Fibroblast of skin of right biceps (primary cell): ENCODE data around the gene TTLL5.

Experiments used
- DNase-seq: peaks from one replicate; pipeline ENCODE4 v3.0.0-alpha.2; 2013

TTLL5 gene

DNA sequence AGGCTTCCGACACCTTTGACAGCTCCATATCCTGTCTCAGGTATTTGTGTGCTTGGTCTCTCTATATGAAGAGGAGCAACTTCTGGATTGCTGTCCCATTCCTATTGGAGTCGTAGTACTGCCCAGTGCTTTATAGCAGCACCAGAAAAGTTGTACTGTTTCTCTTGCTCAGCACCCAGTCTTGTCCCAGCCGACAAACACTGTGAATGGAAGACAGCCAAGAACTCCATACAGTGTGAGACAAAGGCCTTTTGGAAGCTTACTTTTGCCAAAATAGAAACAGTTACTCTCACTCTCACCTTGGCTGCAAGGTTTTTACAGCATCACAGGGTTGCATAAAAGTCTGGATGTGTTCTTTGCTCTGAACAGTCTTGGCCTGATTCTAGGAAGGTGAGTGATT is 215.5 kb downstream of the TTLL5 start:
- peak; percentile 37 for DNase-seq

DNA sequence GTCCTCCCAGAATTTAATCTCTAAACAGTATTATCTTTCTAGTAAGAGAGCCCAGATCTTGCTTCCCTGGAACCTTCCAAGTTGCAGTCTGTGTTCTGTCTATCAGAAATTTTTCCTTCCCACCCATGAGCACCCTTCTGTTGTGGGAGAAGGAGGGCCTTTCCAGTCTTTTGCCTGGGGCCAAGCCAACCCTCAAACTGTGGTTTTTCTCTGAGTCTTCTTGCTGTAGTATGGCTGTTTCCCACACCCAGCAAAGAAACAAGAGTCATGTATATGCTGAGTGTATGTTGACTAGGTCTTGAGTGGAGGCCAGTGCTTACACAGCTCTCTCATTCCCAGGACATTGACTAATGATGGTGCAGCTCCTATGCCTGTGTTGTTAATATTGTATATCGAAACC is 216.2 kb downstream of the TTLL5 start:
- DNase-seq, result peak; percentile 95

DNA sequence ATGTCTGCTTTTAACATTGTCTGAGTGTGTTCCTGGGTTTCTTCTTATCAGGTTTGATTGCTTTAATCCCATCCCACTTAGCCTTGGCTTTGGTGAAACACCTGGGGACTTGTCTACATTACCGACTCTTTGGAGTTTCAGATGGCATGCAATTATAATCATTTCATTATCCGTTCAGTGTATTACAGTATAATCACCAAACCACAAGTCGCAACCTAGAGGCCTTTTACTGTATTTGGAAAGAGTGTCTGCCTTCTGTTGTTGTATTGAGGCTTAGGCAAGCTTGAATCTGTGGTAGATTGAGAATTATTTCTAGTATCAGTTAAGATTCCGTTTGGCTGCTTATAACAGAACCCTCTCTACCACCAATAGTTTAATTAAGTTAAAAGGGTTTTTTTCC is 216.8 kb downstream of the TTLL5 start:
- DNase-seq, result no peak

DNA sequence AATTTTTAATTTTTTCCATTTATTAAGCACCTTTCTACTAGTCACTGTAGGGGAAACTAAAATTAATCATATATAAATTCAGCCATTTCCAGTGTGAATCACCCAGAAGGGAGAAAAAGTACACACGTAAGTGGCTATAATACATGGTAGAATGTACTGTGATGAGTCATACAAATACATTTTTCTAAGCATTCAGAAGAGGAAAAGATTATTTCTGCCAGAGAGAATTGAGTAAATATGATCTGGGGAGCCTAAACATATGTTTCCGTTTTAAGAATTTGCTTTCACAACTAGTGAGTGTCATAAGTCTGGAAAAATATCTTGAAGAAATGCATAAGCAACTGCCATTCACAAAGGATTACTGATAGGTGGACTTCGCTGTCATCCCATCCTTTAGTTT is 218.0 kb downstream of the TTLL5 start:
- DNase-seq, result peak; percentile 95

DNA sequence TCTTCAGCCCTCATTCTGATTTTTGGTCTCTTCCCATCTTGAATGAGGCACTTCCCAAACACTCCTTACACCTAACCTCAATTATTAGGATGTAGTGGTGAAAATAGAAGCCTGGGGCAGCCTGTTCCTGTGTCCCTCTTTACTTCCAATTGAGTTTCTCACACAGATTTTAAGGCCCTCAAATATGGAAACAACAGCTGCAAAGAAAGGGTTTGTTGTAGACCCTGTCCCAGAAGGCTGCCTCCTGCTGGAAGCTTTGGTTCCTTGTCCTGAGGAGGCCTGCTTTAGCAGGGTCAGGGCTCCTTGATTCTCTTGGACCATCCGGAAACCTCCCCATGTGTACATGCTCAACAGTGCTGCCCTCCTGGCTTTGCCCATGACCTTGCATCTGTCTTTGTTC is 219.5 kb downstream of the TTLL5 start:
- DNase-seq, result no peak

DNA sequence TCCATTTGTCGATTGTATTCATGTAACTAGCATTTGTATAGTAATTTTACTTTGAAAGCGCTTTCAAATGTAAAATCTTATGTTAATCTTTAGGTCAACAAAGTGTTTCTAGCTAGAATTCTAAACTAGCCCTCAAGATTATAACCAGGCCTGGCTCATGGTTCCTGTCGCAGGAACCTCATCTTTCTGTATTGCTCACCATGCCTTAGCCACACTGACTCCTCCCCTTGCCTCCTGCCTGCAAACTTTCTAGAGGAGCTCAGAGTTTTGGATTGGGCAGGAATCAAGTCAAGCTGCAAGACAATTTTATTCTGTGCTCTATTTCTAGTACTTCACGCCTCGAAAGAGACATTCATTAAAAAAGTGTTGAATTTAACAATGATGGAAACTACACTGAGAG is 220.9 kb downstream of the TTLL5 start:
- peak; percentile 55 for DNase-seq

DNA sequence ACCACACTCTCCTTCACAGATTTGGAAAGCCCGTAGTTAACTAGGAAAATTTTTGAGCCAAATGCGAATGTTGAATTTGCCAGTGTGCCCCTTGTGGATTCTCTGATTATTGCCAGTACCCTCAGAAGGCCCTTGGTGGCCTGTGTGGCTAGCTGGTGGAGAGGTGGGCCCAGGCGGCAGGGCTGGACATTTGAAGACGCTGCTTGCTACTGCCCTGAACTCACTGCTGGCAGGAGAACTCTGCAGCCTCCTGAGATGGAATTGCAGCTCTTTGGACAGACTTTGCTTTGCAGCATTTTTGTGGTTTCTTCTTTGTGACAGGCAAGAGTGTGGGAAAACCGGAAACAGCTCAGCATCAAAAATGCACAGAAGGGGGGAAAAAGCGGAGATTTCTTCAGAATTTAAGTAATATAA is 223.2 kb downstream of the TTLL5 start:
- peak; percentile 94 for DNase-seq

DNA sequence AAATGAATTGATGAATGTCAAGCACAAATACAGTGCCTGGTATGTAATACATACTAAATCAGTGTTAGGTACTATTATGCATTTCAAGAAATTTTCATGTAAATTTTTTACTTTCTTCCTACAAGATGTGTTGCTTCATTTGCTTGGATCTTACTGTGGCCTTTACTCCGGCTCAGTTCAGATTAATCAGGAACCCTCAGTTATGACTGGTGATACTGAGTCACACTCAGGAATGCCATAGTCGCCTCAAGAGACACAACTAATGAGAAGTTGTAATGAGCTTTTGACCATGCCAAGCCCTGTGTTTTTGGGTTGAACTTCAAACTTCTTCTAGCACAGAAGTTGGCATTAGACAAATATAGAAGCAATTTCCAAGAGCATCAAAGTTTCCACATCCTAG is 224.8 kb downstream of the TTLL5 start:
- DNase-seq, result peak; percentile 85

DNA sequence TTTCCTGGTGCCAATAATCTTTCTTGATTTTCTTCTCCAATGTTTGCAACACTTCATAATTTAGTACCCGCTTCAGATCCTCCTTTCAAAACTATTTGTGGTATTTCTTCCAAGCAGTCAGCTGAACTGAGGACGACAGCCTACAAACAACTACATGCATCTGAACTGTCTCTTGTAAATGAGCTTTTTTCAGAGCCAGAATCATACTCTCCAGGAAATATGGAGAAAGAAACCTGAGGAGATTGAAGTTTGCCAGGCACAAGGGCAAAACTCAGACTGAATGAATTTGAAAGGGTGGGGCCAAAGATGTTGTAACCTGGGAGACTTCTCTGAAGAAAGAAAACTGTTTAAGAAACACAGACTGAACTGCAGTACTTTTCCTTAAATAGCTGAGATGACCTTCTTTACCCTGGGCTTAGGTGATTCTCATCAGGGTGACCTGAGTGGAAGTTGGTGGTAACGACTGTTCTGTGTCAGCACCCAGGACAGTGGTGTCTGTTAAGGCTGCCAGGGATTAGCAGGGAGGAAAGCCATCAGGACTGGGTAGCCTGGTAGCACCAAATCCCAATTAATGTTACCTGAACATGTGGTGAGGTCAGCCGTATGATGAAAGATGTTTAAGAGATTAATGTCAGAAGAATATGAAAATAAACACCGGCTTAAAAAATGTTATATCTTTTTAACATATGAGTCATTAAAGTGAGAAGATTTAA is 225.7 kb downstream of the TTLL5 start:
- peak; percentile 59 for DNase-seq

DNA sequence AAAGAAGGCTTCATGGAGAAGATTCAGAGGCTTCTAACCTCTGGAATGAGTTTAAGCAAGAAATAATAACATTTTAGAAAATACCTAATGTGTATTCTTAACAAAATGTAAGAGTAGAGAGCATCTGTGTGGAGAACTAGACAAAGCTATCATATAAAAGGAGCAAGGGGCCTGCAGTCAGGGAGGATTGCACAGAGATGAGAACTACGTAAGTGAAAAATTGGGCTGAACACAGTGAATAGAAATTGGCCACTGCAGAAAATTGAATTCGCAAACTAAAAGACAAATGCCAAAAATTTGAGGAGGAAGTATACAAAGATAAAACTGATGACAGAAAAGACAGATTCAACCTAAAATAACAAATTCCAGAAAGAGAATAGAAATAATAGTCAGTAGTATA is 227.9 kb downstream of the TTLL5 start:
- DNase-seq, result no peak

DNA sequence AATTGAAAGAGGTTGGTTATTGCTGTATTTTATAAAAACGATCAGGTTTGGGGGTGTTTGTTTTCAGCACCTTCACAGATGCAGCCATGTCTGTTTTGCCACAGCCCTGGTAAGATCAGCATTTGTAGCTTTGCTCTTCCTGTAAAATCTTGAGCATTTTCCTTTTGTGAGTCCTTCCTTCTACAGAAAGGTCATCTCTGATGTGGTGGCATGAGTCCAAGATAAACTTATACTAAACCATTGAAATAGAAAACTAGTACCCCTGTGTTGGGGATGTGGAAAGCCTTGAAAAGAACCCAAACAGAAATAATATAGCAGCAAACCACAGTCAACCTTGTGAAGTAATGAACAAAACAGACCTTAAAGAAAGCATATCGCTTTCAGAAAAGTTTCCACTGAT is 235.3 kb downstream of the TTLL5 start:
- no peak for DNase-seq

DNA sequence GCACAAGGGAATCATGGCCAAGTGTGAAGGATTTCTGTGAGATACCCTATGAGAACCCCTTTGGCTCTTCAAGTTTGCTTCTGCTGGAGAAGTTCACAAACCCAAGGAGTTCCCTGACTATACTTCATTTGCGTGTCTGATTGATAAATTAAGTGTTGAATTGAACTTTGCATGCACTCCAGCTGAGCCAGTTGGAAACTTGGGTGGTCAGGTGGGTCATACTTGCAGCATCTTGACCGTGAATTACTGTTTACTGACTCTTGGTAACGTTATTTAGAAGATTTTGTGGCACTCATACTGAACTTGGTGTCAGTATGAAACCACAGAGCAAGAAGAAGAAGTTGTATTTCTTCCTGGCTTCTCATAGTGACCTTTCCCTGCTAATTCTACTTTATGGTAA is 243.3 kb downstream of the TTLL5 start:
- no peak for DNase-seq

DNA sequence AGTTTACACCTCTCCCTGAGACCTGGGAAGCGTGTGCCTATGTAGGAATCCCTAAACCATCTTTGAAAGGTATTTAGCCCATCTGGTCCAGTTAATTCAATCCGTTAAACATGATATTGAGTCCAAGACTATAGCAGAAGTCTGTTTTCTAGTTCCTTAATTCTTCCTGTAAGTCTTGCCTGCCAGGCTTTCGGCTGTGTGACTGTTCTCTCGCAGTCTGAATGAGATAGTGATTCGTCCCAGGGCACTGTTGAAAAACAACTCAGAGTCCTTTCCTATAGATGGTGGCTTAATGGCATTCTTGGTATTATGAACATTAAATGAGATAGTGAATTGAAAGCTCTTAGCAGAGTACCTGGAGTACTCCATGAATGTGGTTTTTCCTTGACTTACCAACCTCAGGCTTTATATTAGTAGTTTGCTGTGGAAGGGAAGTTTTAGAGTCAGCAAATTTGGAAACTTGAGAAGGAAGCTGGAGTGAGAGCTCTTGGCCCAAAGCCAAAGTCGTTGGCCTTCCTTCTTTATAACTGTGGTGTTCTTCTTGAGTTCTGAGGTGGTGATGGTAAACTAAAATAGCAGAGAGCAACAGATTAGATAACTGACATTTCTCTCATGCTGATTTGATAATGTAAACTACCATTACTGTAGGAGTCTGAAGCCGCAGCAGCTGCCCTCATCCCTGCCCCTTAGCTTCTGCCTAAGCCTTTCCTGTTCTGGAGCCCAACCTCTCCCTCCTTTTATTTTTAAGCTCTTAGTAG is 244.3 kb downstream of the TTLL5 start:
- DNase-seq, result peak; percentile 35

DNA sequence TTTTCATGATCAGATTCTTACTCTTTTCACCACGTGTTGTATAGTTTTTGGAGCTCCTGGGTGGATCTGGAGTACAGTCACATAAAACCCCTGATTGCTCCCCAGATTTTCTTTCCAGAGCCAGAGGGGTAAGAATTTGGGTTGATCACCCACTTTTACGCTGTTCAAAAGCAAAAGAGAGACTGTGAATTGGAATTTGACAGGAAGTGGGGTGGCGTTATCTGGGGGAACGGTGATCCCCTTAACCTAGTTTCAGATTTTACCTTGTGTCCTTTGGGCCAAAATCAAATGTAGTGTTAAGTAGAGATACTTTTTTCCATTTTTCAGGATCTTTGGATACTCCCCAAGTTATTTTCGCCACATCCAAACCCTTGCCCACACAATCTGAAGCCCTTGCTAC is 245.2 kb downstream of the TTLL5 start:
- no peak for DNase-seq

DNA sequence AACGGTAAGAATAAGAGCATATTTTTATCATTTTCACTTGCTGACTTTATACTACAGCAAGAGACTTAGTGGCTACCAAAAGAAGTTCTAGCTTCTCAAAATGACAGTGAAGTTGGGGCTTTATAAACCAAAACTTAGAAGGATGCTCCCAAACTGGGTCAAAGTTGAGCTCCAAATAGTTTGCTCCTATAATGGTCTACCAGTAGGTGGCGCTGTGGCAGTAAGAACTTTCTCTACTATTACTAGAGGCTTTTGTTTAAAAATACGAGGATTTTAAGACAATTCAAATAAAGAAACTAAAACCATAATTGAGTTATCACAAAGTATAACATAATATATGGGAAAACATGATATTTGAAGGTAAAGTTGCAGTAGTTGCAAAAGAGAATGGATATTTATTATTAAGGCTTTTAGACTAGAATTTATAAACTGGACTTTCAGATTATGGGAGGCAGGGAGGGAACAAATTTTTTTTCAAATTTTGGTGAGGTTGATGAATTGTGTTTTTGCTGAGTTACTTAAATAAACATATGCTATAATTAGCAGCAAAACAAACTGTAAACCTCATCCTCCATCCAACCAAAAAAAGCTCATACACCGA is 245.7 kb downstream of the TTLL5 start:
- DNase-seq, result peak; percentile 66

DNA sequence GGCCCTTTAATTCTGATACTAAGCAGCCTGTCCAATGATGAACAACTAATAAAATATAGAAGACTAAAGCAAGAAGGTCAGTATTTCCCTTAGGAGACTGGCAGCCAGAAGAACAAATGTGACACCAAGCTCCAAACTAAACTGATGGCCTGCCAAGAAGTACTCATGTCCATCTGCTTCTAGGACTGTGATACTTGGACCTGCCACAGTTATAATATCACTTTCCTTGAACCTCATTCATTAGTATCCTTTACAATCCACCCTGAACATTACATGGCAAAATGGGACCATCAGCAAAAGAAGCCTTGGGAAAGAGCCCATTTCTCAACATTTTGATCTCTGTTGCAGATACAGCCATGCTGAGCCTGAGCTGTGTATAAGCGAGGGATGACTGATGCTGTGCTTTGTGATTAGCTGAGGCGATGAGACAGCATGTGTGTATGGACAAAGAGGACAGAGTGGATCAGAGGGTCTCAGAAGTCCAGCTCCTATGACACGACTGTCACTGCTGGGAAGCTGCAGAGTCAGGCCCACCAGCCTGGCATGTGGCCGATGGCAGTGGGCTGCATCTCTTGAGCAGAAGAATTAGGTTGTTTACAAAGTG is 246.8 kb downstream of the TTLL5 start:
- DNase-seq, result no peak

DNA sequence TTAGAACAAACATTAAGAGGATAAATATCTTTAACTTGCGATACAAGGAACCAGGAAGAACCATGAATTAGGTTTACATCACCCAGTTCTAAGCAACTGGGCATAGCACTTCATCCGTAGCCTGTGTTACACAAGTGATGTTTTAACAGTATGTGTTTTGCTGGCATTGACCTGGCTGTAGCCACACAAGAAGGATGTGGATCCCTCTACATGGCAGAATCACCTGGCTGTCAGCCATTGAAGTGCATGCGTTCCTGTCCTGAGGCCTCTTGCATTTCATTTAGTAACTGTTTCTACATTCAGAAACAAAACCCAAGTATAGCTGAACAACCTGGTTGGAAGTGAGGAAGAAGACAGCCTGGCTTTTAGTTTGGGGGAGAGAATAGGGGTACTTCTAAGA is 248.6 kb downstream of the TTLL5 start:
- no peak for DNase-seq

DNA sequence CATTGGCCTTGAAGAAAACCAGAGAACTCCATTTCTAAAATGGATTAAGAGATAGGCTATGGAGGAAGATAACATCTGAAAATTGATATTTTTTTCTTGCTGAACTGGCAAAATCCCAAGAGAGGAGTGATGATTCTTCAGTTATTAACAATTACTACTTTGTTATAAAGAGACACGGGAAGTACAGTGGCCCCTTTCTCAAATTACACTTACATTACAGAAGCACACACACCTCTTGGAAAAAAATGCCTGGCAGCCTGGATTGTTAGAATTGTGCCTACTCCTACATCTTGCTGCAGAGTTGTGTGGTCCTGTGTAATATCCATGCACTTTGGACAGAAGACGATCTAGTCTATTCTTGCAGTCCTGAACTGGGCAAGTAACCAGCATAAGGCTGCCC is 249.0 kb downstream of the TTLL5 start:
- no peak for DNase-seq

DNA sequence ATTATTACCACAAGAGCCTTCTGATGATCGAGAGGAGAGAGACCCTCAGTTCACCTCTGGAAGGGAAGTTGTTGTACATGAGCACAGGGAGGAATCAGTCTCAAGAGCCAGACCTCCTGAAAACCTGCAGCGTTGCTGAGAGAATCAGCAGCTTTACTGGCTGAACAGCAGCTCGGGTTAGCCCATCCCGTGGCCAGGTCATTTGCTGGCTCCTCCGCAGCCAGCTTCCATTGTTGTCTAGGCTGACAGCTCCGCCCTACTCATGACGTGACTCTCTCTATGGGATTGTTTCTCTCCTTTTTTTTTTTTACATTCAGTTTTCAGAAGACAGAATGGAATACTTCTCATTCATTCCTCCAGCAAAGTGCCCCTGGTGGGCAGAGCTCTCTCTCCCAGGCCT is 250.8 kb downstream of the TTLL5 start:
- peak; percentile 16 for DNase-seq

DNA sequence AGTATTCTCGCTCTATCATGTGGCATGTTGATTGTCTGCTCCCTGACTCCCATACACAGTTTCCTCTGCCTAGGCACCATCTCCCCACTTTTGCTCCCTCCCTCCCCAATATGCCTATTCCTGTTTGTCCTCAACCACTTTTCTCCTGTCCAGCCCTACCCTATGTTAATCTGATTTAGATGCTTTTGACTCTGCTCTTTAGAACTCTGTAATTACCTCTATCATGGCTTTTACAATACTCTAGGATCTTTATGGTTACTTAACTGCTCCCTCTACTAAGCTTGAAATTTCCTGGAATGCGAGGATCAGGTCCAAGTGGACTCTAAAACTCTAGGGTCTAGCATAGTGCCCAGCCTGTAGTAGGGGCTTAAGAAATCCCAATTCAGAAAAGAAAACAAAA is 252.1 kb downstream of the TTLL5 start:
- DNase-seq, result no peak

DNA sequence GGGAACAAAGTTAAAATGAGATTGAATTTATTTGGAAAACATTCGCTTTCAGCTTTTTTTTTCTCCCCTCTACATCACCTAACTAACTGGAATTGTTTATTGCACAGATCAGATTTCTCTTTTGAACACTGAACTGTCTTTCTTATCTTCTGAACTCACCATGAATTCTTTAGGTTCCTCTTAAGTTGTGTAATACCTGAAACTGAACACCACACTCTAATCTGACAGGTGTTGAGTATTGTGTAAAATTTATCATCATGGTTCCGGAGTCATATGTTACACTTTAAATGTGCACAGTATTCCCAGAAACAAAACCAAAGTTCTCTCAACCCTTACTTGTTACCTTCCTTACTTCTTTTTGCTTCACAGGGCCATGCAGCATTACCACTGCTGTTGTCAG is 254.0 kb downstream of the TTLL5 start:
- DNase-seq, result no peak

DNA sequence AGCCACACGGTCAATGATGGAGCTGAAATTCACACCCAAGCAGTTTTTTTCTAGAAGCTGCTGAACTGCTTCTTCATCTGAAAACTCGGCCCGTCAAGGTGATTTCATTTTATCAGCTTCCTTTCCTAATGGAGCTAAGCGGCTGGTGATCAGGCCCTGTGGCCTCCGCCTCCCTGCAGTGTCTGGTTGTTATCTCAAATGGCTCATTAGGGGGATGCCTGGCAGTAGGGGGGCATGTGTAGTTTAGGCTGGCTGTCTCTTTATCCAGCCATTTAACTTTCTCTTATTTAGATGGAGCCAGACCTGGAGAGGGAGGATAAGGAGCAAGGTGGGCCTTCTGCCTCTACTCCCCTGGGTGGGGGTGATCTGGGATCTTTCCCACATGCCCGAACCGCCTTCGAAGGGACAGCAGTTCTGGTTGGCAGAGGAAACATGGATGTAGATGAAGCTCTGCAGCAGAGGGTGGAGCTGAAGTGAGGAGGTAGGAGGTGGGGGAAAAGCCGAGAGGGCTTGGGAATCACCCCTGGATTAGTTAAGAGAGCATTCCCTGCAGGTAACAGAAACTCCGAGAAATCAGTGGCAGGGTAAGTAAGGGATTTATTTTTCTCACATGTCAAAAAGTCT is 256.4 kb downstream of the TTLL5 start:
- no peak for DNase-seq

DNA sequence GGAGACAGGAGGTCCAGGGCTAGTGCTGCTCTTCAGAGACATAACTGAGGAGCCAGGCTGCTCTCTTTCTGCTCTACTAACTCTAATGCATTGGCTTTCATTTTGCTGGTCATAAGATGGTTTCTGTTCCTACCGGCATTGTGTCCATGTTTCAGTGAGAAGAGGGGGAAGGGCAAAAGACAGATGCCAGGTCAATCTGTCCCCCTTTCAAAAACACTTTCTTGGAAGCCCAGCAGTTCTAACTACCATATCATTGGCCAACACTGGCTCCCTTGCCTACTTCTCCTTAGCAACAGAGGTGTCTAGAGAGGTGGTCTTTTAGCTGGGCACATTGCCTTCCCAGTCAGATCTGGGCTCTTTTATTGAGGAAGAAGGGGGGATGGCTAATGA is 256.9 kb downstream of the TTLL5 start:
- no peak for DNase-seq
